Measurements from ENCODE around the gene OTUB2. TPM values are rescaled to one million over a fixed set of nuclear protein-coding genes. Genes with fewer than 3 reads are reported as not detected.
A peak's percentile ranks its signal among the peaks of the same experiment; 100 is the strongest.

OTUB2 gene
- total RNA-seq, 1 experiment from 2014 or later = 3.4 TPM

- no peak for TF ChIP-seq SIN3A (IDR thresholded peaks at IDR 0.05; ENCODE audit: borderline replicate concordance, insufficient read depth, low read depth, low read length)
- TF ChIP-seq TCF7L2 (IDR thresholded peaks at IDR 0.05; ENCODE audit: low read depth, low read length) = no peak
- TF ChIP-seq, protein P1, sequence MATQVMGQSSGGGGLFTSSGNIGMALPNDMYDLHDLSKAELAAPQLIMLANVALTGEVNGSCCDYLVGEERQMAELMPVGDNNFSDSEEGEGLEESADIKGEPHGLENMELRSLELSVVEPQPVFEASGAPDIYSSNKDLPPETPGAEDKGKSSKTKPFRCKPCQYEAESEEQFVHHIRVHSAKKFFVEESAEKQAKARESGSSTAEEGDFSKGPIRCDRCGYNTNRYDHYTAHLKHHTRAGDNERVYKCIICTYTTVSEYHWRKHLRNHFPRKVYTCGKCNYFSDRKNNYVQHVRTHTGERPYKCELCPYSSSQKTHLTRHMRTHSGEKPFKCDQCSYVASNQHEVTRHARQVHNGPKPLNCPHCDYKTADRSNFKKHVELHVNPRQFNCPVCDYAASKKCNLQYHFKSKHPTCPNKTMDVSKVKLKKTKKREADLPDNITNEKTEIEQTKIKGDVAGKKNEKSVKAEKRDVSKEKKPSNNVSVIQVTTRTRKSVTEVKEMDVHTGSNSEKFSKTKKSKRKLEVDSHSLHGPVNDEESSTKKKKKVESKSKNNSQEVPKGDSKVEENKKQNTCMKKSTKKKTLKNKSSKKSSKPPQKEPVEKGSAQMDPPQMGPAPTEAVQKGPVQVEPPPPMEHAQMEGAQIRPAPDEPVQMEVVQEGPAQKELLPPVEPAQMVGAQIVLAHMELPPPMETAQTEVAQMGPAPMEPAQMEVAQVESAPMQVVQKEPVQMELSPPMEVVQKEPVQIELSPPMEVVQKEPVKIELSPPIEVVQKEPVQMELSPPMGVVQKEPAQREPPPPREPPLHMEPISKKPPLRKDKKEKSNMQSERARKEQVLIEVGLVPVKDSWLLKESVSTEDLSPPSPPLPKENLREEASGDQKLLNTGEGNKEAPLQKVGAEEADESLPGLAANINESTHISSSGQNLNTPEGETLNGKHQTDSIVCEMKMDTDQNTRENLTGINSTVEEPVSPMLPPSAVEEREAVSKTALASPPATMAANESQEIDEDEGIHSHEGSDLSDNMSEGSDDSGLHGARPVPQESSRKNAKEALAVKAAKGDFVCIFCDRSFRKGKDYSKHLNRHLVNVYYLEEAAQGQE (IDR thresholded peaks at IDR 0.05; ENCODE audit: insufficient read depth in 1 of 2, low read depth in 2 of 2, low read length in 1 of 2) = no peak
- peak; percentile 85 for TF ChIP-seq CTCF (IDR thresholded peaks at IDR 0.05)
- no peak for TF ChIP-seq POLR2AphosphoS5 (IDR thresholded peaks at IDR 0.05; ENCODE audit: low read depth, low read length)
- H3K27me3 ChIP-seq (ENCODE audit: control insufficient read depth, insufficient read depth, low read length) = no peaks in the 10 kb centered on the region
- BruUV-seq (replicated peaks) = no TSS peak
- DNase-seq (ENCODE audit: low read depth, low spot score) (peak; percentile 62), ATAC-seq (peak; percentile 97)
- intact Hi-C loops (cut with micrococcal nuclease; ENCODE audit: unreplicated experiment) = loop anchor here (2.0 kb wide), 1 partner anchor 100 kb away; no protein-coding TSS in a partner anchor
- no peaks in the 10 kb centered on the region for H3K4me1 ChIP-seq (ENCODE audit: control insufficient read depth, insufficient read depth, low read length)
- H3K36me3 ChIP-seq (ENCODE audit: control insufficient read depth, insufficient read depth, low read length) = no peaks in the 10 kb centered on the region
- ChIA-PET CTCF (interaction anchor here (0.6 to 1.9 kb wide), 8 partner anchors 8 to 450 kb away, joined by 3 to 16 read pairs (median 4); partner anchors contain the start of gene OTUB2), POLR2A (no interaction called here)
- in situ Hi-C loops (cut with HindIII; ENCODE audit: low pct_unique_long_range_greater_than_20kb, low sequenced_read_pairs) = no loop called here
- H3K4me3 ChIP-seq (ENCODE audit: low read depth in 2 of 2, low read length in 2 of 2) = no peak overlapping the region
- H3K27ac ChIP-seq (ENCODE audit: low read length) = no peak overlapping the region
- no peaks in the 10 kb centered on the region; the same call in 1 of the 2 replicates for H3K9me3 ChIP-seq (ENCODE audit: control insufficient read depth, insufficient read depth, low read depth, low read length)
Observed at GRCh38 chr14:94036313-94037167, 10.4 kb downstream of the OTUB2 start.

DNA sequence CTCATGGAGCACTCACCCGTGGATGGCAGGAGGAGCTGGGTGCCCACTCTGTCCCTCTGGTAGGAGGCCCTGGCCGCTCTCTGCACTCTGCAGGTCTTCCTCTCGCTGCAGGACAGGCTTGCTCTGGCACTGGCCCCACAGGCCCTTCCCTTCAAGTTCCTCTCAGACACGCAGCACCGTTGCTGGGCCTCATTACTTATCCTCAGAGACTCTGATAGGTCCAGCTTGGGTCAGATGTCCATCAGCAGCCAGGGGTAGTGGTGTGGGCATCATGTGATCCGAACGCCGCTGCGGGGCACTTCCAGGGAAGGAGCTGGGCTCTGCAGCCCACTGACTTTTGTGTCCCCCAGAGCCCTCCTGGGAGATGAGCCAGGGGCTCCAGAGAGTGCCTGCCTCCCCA, 11.8 kb downstream of the OTUB2 start:
- Histone ChIP-seq H3K27ac (ENCODE audit: low read length) (no peak overlapping the region), H3K27me3 (ENCODE audit: control insufficient read depth, insufficient read depth, low read length) (no peaks in the 10 kb centered on the region), H3K4me3 (ENCODE audit: low read depth in 2 of 2, low read length in 2 of 2) (no peak overlapping the region), H3K9me3 (ENCODE audit: control insufficient read depth, insufficient read depth, low read depth, low read length) (no peaks in the 10 kb centered on the region; the same call in 1 of the 2 replicates), H3K4me1 (ENCODE audit: control insufficient read depth, insufficient read depth, low read length) (no peaks in the 10 kb centered on the region), H3K36me3 (ENCODE audit: control insufficient read depth, insufficient read depth, low read length) (no peaks in the 10 kb centered on the region)
- intact Hi-C loops (cut with micrococcal nuclease; ENCODE audit: unreplicated experiment) (loop anchor here (2.0 kb wide), 1 partner anchor 99 kb away; no protein-coding TSS in a partner anchor), in situ Hi-C loops (cut with HindIII; ENCODE audit: low pct_unique_long_range_greater_than_20kb, low sequenced_read_pairs) (no loop called here)
- ATAC-seq = no peak
- ChIA-PET POLR2A (no interaction called here), CTCF (interaction anchor here (0.6 to 0.9 kb wide), 2 partner anchors 55 to 91 kb away, joined by 4 to 7 read pairs; no protein-coding TSS in a partner anchor)
- no peak for DNase-seq (ENCODE audit: low read depth, low spot score)
- no TSS peak for BruUV-seq (replicated peaks)
- TF ChIP-seq SIN3A (IDR thresholded peaks at IDR 0.05; ENCODE audit: borderline replicate concordance, insufficient read depth, low read depth, low read length) (no peak), TCF7L2 (IDR thresholded peaks at IDR 0.05; ENCODE audit: low read depth, low read length) (no peak), POLR2AphosphoS5 (IDR thresholded peaks at IDR 0.05; ENCODE audit: low read depth, low read length) (no peak), CTCF (IDR thresholded peaks at IDR 0.05) (no peak)
- TF ChIP-seq, protein P1 (IDR thresholded peaks at IDR 0.05; ENCODE audit: insufficient read depth in 1 of 2, low read depth in 2 of 2, low read length in 1 of 2) = no peak
